GM12865 (cell line): ENCODE data around the gene PFKL.

Experiments used
- DNase-seq: peaks from one replicate; pipeline ENCODE4 v3.0.0; 2010; ENCODE audit warnings: low read depth
- H3K4me3 ChIP-seq: 2 replicates; pipeline ENCODE4 v1.5.1; 2011; ENCODE audit warnings: mild to moderate bottlenecking, low read depth, low read length, control low read depth
- CTCF ChIP-seq: IDR thresholded peaks from 2 replicates; pipeline ENCODE4 v1.5.1; 2011; ENCODE audit warnings: low read length, control low read depth, low read depth, inconsistent platforms; ENCODE audit not compliant: insufficient read depth; ENCODE audit errors: missing control alignments

The PFKL gene

GRCh38 chr21:44332383-44332782 is 32.5 kb downstream of the PFKL start:
- no peak overlapping the region for H3K4me3 ChIP-seq
- no peak for TF ChIP-seq CTCF
- DNase-seq = no peak

GRCh38 chr21:44332965-44333364 is 33.1 kb downstream of the PFKL start:
- no peak for TF ChIP-seq CTCF
- no peak overlapping the region for H3K4me3 ChIP-seq

GRCh38 chr21:44333509-44334328 is 33.9 kb downstream of the PFKL start:
- TF ChIP-seq CTCF = no peak
- DNase-seq = no peak
- H3K4me3 ChIP-seq = no peak overlapping the region

More at GRCh38 chr21:44332965-44333364, 33.1 kb downstream of the PFKL start:
- no peak for DNase-seq

- DNase-seq = no peak
- no peak for TF ChIP-seq CTCF
These were observed 34.6 kb downstream of the PFKL start for GRCh38 chr21:44334329-44335030.

GRCh38 chr21:44335266-44336059 is 35.6 kb downstream of the PFKL start:
- no peak overlapping the region for H3K4me3 ChIP-seq
- no peak for TF ChIP-seq CTCF
- DNase-seq = no peak

More at GRCh38 chr21:44334329-44335030, 34.6 kb downstream of the PFKL start:
- H3K4me3 ChIP-seq = no peak overlapping the region

- DNase-seq = no peak
- no peak overlapping the region for H3K4me3 ChIP-seq
- TF ChIP-seq CTCF = no peak
These were observed 37.6 kb downstream of the PFKL start for GRCh38 chr21:44337449-44337848.
